HG02870 (cell line): ENCODE data around the gene ST6GAL1.

Experiments
- ATAC-seq: cut with Tn5 transposase; IDR thresholded peaks from one replicate; pipeline ENCODE4 v1.9.1; 2021; ENCODE audit warnings: mild to moderate bottlenecking, moderate library complexity; ENCODE audit not compliant: unreplicated experiment

ST6GAL1 gene

DNA sequence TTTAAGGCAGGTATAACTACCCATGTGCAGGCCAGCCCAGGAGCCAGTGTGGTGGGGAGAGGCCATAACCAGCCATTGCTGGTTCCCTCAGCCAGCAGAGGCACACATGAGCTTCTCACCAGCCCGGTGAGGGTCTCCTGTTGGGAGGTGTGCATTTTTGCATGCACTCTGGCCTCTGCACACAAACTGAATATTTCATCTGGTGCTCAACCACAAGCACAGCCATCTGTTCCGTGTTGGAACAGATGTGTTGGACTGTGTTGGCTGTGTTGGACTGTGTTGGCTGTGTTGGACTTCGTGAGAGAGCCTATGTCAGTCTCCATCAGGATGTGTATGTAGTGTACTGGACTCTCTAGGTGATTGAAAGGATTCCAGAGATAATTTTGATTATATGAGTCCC, 141.8 kb downstream of the ST6GAL1 start:
- ATAC-seq = no peak

DNA sequence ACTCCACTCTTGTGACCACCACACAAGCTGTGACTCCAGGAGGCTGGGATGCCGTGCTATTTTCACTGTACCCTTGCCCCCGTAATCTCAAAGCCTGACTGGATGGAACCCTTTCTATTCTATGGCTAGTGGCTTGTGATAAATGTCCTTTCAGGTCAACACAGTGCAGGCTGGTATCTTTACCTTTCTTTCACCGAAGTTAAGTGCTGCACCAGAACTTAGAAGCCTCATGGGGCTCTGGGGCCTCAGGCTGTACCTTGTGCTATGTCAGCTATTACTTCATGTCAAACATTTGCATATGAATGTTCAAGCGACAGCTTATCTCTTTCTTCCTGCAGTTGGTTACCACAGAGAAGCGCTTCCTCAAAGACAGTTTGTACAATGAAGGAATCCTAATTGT, 142.2 kb downstream of the ST6GAL1 start:
- ATAC-seq = no peak

DNA sequence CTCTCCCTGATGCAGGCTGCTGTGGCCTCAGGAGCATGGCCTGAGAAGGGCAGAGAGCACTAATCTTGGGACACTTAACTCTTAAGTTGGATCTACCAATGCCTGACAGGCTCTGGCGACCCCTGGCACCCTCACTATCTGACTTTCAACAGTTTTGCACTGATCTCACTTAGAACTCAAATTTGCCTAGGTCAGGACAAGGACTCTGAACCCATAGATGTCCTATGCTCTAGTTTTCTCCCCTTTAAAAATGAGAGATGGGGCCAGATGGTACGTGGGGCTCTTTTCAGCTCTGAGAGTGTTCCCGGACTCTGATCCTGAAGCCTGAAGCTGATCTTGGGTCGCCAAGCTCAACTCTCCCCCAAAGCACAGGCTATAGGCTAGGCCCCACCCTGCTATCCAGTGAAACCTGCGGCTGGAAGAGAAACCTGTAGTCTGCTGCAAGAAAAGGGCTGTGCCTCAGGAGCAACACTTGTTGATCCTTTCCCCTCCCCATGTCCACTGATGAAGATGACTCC, 143.3 kb downstream of the ST6GAL1 start:
- no peak for ATAC-seq

DNA sequence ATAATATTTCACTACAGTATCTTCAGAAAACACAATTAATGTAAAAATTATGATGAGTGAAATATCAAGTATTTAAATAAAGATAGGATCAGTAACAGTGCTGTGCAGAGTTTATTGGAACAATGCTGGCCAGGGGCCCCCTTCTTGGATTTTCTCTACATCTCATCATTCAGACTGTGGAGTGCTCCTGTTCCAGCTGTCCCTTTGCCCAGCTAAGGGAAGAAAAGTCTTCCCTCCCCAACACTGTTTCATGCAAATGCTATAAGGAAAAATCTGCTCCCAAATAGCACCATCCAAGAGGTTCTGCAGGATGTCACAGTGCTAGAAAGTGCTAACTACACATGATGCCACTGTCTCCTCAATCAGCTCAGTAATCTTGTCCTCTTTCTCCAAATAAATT, 144.5 kb downstream of the ST6GAL1 start:
- no peak for ATAC-seq

DNA sequence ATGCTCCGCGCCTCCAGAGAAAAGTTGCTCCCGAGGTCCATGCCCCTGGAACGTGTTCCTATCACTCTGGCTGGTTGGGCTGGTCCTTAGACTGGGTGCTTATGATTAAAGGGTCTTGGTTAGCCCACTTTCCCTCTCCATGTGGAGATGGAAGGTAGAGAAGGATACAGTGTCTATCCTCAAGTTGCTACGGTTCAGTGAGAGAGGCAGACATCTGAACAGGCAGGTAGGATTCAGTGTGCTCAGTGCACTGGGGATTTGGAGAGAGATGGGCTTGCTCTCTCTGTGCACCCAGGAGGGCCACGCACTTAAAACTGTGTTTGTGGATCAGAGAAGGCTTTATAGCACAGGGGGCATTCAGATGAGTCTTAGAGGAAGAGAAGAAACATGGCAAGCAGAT, 146.0 kb downstream of the ST6GAL1 start:
- no peak for ATAC-seq

DNA sequence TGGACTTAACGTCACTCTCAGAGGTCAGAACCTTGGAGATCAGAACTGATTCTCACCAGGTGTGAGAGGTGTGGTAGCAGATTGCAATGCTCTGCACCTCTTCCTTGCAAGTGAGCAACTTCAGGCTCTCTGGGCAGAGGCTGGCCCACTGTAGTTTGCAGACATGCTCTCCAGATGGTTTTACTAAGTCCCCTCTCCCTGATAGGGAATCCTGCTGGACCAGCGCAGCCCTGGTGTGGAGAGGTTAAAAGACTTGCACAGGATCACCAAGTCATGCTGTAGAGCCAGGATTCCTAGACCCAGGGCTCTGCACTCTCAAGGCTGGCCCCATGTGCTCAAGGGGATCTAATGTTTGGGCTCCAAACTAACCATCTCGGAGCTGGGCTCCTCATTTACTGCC, 146.8 kb downstream of the ST6GAL1 start:
- no peak for ATAC-seq

DNA sequence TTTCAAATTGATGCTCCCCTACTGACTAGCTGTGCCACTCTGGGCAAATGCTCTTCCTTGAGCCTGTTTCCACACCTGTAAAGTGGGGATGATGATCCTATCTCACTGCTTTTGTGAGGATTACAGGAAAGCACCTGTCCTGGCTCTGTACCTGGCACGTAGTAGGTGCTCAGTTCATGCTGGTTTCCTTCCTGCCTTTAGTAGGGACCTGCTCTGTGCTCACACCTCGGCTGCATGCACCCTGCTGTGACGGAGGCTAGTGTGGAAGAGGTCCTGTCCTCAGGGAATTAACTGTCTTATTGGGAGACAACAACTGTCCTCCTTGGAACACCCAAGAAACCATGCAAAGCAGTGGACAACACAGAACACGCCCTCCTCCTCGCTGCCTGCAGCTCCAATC, 147.2 kb downstream of the ST6GAL1 start:
- no peak for ATAC-seq

DNA sequence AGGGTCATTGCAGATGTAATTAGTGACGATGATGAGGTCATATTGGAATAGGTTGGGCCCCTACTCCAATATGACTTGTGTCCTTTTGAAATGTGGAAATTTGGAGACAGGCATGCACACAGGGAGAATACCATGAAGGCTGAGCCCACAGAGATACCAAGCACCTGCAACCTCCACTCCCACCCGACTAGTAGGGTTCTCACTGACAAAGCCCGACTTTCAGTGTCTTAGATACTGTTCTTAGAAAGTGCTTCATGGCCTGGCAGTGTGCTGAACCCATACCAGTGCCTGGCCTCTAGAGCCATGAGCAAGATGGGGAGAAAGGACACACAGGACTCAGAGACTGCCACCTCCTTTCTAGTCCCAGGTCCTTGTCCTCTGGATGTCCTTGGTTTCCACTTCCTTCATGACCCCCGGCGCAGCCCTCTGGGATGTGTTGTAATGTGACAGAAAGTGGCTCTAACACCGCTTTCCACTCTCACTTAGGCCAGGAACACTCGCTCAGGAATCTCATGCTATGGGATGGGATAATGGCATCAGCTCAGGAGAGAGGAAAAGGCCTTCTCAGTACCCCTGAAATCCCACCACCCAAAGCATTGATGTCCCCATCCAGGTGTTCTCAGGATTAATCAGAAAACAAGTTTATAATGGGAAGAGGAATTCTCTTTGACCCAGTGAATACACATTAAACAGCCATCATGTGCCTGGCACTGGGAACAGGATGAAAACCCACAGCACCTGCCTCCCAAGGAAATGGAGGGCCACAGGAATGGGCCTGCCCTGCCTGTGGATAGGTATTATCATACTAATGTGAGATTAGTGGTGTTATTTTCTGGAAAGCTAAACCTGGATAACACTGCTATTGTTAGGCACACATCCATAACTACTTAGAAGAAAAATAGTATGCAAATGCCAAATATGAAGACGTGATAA, 149.0 kb downstream of the ST6GAL1 start:
- ATAC-seq = no peak

DNA sequence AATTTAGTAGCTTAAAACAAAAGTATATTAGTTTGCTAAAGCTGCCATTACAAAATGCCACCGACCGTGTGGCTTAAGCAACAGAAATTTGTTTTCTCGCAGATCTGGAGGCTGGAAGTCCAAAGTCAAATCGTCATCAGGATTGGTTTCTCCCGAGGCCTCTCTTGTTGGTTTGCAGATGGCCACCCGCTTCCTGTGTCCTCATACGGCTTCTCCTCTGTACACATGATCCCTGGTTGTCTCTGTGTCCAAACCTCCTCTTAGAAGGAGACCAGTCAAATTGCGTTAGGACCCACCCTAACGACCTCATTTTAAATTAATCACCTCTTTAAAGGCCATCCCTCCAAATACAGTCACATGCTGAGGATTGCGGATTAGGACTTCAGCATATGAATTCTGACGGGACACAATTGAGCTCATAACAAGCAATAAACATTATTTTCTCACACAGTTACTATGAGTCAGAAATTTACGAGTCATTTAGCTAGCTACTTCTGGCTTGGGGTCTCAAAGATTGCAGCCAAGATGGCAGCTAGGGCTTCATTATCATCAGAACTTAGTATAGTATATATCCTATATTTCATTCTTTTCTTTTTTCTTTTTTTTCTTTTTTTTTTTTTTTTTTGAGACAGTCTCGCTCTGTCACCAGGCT, 150.6 kb downstream of the ST6GAL1 start:
- no peak for ATAC-seq

DNA sequence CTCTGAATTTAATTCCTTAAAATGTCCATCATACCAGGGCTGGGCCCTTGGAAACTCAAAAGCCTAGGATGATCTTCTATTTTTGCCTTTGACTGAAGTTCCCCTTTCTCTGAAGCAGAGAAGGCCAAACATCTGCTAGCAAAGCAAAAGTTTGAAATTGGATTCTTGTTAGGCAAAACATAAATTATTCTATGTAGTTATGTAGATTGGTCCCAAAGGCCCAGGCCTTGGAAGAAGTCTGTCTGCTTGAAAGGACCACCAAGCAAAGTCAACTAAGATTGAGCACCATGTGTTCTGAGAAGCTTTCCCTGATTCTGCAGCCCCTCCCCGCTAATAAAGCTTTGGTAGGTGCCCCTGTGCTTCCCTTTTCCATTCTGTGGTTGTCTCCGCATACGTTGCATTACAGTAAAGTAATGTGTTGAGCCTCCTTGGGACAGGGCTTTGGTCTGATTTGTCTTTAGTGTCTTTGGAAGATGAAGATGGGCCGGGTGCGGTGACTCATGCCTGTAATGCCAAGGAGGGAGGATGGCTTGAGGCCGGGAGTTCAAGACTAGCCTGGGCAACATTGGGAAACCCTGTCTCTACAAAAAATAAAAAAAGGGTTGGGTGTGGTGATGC, 152.5 kb downstream of the ST6GAL1 start:
- no peak for ATAC-seq

DNA sequence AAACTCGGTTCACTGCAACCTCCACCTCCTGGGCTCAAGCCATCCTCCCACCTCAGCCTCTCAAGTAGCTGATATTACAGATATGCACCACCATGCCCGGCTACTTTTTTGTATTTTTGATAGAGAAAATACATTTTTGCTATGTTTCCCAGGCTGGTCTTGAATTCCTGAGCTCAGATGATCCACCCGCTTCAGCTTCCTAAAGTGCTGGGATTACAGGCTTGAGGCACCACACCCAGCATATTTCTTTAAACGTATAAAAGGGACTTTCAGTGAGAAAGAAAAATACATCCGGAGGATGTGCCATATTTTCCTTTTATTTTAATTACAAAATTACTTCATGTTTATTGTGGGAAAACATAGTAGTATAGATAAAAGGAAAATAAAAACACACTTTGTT, 153.8 kb downstream of the ST6GAL1 start:
- ATAC-seq = no peak

DNA sequence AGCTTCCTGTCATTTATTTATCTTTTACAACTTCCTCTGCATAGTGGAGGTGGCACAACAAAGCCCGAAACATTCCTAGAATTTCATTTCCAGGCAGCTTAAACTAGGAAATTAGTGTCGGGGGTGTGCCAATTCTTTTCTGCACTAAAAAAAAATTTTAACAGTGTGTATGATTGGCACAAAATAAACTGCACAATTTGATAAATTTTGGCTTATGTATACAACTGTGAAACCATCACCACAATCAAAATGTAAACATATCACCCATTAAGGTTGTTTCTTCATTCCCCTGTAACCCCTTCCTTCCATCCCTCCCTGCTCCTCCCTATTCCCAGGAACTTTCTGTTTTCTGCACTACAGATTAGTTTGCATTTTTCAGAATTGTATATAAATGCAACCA, 154.3 kb downstream of the ST6GAL1 start:
- no peak for ATAC-seq

DNA sequence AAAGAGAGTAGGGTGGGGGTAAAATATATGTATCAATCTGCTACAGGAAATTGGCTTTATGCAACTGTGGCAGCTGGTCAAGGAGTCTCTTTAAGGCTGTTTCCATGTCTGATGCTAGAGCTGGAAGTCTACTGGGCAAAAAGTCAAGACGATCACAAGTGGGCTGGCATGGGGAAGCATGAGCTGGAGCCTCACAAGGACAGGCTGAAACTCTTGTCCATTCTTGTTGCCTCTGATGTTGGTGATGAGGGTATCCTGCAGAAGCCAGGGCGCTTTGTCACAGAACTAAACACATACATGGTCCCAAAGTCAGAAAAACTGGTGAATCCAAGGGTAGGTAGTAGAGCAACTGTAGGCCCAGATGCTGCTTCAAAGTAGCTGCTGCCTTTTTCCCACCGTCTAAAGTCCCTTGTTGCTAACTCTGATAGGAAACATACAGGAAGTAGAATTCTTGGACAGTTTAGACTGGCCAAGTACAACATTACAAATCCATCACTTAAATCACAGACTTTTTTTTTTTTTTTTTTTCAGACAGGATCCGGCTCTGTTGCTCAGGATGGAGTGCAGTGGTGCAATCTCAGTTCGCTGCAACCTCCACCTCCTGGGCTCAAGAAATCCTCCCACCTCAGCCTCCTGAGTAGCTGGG, 154.8 kb downstream of the ST6GAL1 start:
- ATAC-seq = no peak

DNA sequence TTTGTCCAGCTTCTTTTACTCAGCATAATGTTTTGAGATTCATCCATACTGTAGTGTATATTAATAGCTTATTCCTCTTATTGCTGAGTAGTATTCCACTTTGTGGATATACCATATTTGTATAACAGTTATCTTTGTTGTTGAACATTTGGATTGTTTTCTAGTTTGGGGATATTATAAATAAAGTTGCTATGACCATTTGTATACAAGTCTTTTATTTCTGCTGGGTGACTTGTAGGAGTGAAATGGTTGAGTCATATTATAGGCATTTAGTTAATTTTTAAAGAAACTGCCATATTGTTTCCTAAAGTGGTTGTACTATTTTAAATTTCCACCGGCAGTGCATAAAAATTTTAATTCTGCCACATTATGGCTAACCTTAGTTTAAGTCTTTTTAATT, 155.6 kb downstream of the ST6GAL1 start:
- no peak for ATAC-seq

DNA sequence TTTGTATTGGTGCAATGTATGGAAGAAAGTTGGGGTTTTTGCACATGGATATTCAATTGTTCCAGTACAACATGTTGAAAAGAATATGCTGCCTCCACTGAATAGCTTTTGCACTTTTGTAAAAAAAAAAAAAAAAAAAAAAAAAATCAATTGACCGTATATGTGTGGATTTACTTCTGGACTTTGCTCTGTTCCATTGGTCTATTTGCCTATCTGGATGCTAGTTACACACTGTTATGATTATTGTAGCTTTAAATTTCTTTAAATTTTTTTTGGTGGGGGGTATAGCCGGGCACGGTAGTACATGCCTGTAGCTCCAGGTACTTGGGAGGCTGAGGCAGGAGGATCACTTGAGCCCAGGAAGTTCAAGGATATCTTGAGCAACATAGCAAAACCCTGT, 156.5 kb downstream of the ST6GAL1 start:
- ATAC-seq = no peak

DNA sequence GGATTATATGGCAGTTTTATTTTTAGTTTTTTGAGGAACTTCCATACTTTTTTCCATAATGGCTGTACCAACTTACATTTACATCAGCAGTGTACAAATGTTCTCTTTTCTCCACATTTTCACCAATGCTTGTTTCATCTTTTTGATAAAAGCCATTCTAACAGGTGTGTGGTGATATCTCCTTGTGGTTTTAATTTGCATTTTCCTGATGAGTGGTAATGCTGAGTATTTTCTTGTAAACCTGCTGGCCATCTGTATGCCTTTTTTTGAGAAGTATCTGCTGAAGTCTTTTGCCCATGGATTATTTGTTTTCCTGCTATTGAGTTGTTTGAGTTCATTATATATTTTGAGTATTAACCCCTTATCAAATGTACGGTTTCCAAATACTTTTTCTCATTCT, 158.4 kb downstream of the ST6GAL1 start:
- ATAC-seq = no peak

DNA sequence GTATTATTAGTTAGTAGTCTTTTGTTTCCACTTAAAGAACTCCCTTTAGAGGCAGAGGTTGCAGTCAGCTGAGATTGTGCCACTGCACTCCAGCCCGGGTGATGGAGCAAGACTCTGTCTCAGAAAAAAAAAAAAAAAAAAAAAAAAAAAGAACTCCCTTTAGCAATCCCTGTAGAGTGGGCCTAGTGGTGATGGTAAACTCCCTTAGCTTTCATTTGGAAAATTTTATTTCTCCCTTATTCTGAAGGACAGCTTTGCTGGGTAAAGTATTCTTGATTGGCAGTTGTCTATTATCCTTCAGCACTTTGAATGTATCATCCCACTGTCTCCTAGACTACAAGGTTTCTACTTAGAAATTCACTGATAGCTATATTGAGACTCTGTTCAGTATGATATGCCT, 163.0 kb downstream of the ST6GAL1 start:
- no peak for ATAC-seq

DNA sequence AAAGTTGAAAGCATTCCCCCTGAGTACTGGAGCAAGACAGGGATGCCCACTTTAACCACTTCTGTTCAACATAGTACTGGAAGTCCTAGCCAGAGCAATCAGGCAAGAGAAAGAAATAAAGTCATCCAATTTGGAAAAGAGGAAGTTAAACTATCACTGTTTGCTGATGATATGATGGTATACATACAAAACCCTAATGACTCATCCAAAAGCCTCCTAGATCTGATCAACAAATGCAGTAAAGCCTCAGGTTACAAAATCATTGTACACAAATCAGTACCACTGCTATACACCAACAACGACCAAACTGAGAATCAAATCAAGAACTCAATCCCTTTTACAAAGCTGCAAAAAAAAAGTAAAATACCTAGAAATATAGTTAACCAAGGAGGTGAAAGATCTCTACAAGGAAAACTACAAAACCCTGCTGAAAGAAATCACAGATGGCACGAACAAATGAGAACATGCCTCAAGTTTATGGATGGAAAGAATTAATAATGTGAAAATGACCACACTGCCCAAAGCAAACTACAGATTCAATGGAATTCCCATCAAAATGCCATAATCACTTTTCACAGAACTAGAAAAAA, 168.7 kb downstream of the ST6GAL1 start:
- ATAC-seq = no peak

DNA sequence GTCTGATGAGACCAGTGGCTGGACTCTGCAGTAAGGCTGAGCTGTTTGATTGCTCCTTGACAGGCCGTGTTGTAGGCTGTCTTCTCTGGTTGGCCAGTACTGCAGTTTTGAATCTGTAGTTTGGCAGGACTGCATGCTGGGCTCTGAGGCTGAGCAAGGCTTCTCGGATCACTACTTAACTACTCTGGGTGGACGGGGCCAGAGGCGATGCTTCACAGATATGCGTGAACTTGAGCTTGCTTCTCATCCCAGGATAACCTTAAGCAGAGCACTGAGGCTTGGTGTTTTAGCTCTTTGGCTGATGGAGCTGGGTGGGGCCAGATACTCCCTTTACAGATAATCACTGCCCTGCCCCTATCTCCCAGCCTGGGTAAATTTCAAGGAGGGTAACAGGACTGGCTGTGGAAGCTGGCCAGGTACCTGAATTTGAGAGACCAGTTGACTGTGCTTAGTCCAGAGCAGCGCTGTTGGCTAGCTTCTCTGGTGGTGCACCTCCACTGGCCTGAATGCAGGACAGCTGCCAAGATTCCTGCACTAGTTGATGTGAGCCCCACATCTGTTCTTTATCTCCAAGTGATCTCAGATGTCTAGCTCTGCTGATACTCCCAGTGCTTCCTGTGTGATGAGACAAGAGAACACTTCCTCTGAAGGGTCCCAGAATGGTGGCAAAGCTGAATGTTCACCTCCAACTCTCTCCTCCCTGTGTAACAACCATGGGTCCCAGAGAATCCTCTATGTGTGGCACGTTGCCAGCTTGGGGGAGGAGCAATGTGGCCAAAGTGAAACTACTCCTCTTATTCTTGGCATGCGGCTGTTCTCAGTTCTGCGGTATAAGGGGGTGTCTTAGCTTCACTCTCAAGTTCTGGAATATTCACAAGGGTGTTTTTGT, 171.1 kb downstream of the ST6GAL1 start:
- no peak for ATAC-seq

DNA sequence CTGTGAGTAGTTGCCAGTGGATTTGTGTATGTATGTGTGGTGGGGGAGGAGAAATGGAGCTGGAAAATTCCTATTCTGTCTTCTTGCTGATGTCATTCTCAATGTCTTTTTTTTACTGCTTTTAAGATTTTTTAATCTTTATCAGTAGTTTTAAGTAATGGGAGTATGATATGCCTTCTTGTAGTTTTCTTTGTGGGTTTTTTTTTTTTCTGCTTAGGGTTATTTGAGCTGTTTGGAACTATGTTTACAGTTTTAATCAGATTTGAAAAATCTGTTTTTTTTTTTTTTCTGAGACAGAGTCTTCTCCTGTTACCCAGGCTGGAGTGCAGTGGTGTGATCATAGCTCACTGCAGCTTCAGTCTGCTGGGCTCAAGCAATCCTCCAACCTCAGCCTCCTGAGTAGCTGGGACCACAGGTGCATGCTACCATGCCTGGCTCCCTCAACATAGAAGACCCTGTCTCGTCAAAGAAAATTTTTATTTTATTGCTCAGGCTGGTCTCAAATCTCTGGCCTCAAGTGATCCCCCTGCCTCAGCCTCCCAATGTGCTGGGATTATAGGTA, 171.8 kb downstream of the ST6GAL1 start:
- no peak for ATAC-seq
